Neutrophil (primary cell): ENCODE results near the gene DPP3.

Experiments used
- H3K27ac ChIP-seq: fragments of 200-600 bp; sonication (generic); 2 replicates; pipeline ENCODE4 v1.5.1; 2016; ENCODE audit warnings: mild to moderate bottlenecking, moderate library complexity
- H3K27me3 ChIP-seq: fragments of 200-600 bp; sonication (generic); 2 replicates; pipeline ENCODE4 v1.6.0; 2016; ENCODE audit warnings: mild to moderate bottlenecking
- H3K36me3 ChIP-seq: fragments of 200-600 bp; sonication (generic); 2 replicates; pipeline ENCODE4 v1.5.1; 2017
- H3K4me1 ChIP-seq, 2 experiments: fragments of 200-600 bp in 1 of 2; sonication (generic) in 1 of 2; 1 replicate in 1 of 2; 2 replicates in 1 of 2; pipeline versions ENCODE4 v1.5.1 to v1.6.1; 2013 to 2016; ENCODE audit warnings: low read depth in 1 of 2, low read length in 1 of 2, mild to moderate bottlenecking in 1 of 2, moderate library complexity in 1 of 2; ENCODE audit not compliant: control insufficient read depth in 1 of 2, insufficient read depth in 1 of 2
- H3K4me3 ChIP-seq, 2 experiments: fragments of 200-600 bp in 1 of 2; sonication (generic) in 1 of 2; 1 replicate in 1 of 2; 2 replicates in 1 of 2; pipeline ENCODE4 v1.5.1; 2013 to 2016; ENCODE audit warnings: low read depth in 1 of 2, low read length in 1 of 2, mild to moderate bottlenecking in 1 of 2, moderate library complexity in 1 of 2
- H3K9me3 ChIP-seq: fragments of 200-600 bp; sonication (generic); 2 replicates; pipeline ENCODE4 v1.5.1; 2016
- TF ChIP-seq, protein P1 (sequence below): fragments of 200-600 bp; sonication (generic); IDR thresholded peaks from 2 replicates; pipeline ENCODE4 v1.5.1; 2016; ENCODE audit warnings: antibody characterized with exemption

Gene DPP3

DNA sequence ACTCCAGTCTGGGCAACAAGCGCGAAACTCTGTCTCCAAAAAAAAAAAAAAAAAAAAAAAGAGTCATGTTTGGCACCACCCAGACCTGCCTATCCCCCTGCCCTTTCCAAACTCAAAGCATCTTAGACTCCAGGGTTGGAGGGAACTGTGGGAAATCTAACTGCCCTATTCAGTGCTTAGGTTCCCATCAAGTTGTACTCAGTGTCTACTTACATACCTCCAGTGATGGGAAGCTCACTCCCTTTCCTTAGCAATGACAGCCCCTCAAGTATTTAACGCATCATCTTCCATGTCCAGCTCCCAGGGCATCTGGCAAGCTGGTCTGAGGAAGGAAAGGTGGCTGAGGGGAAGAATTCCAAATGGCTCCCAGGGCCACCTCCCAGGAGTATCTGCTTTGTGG lies 69.5 kb downstream of the DPP3 start:
- Histone ChIP-seq H3K9me3 (no peaks in the 10 kb centered on the region), H3K36me3 (no peaks in the 10 kb centered on the region), H3K4me1 (peaks cover 16 to 20% of the 10 kb centered on the region in 2 experiments), H3K27ac (no peak overlapping the region), H3K27me3 (peaks cover 32% of the 10 kb centered on the region), H3K4me3 (no peak overlapping the region)
- TF ChIP-seq, protein P1, sequence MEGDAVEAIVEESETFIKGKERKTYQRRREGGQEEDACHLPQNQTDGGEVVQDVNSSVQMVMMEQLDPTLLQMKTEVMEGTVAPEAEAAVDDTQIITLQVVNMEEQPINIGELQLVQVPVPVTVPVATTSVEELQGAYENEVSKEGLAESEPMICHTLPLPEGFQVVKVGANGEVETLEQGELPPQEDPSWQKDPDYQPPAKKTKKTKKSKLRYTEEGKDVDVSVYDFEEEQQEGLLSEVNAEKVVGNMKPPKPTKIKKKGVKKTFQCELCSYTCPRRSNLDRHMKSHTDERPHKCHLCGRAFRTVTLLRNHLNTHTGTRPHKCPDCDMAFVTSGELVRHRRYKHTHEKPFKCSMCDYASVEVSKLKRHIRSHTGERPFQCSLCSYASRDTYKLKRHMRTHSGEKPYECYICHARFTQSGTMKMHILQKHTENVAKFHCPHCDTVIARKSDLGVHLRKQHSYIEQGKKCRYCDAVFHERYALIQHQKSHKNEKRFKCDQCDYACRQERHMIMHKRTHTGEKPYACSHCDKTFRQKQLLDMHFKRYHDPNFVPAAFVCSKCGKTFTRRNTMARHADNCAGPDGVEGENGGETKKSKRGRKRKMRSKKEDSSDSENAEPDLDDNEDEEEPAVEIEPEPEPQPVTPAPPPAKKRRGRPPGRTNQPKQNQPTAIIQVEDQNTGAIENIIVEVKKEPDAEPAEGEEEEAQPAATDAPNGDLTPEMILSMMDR: no peak

DNA sequence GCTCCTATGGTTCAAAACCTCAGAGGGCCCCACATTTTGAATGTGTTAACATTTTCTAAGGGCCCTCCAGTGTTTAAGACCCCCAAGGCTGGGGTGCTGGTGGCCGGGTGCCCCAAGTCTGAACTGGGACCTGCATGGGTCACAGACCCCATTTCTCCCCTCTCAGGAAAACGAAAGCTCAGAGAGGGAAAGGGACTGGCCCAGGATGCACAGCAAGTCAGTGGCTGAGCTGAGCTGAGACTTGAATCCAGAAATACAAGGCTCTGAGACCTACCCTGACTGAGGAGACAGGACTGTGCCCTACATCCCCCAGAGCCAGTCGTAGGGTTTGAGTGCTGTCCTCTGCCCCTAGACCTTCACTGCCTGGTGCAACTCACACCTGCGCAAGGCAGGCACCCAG lies 70.7 kb downstream of the DPP3 start:
- Histone ChIP-seq H3K27ac (no peak overlapping the region), H3K4me1 (peaks cover 6 to 9% of the 10 kb centered on the region in 2 experiments), H3K4me3 (no peak overlapping the region), H3K27me3 (peaks cover 32% of the 10 kb centered on the region), H3K9me3 (no peaks in the 10 kb centered on the region), H3K36me3 (no peaks in the 10 kb centered on the region)
- TF ChIP-seq, protein P1: no peak

GRCh38 chr11:66554602-66555001 lies 74.4 kb downstream of the DPP3 start:
- no peaks in the 10 kb centered on the region for H3K36me3 ChIP-seq
- H3K4me3 ChIP-seq: no peak overlapping the region
- no peaks in the 10 kb centered on the region for H3K4me1 ChIP-seq
- H3K9me3 ChIP-seq: no peaks in the 10 kb centered on the region
- TF ChIP-seq, protein P1: no peak
- H3K27me3 ChIP-seq: peaks cover 29% of the 10 kb centered on the region
- H3K27ac ChIP-seq: no peak overlapping the region

GRCh38 chr11:66555416-66555815 lies 75.2 kb downstream of the DPP3 start:
- H3K9me3 ChIP-seq: no peaks in the 10 kb centered on the region
- no peak overlapping the region for H3K4me3 ChIP-seq
- no peaks in the 10 kb centered on the region for H3K4me1 ChIP-seq
- TF ChIP-seq, protein P1: no peak
- H3K27me3 ChIP-seq: peaks cover 37% of the 10 kb centered on the region
- H3K36me3 ChIP-seq: no peaks in the 10 kb centered on the region
- H3K27ac ChIP-seq: no peak overlapping the region

GRCh38 chr11:66556086-66556485 lies 75.9 kb downstream of the DPP3 start:
- H3K4me1 ChIP-seq: no peaks in the 10 kb centered on the region
- no peaks in the 10 kb centered on the region for H3K9me3 ChIP-seq
- peaks cover 43% of the 10 kb centered on the region for H3K27me3 ChIP-seq
- H3K27ac ChIP-seq: no peak overlapping the region
- H3K36me3 ChIP-seq: no peaks in the 10 kb centered on the region
- TF ChIP-seq, protein P1: no peak
- H3K4me3 ChIP-seq: no peak overlapping the region
